Measurements from ENCODE around the gene PUM2.

Gene PUM2

GRCh38 chr2:20199633-20200270 is 150.9 kb downstream of the PUM2 start:
- TF ChIP-seq CTCF (IDR thresholded peaks at IDR 0.05; ENCODE audit: borderline replicate concordance, insufficient read depth, low read depth, low read length), result no peak
- no peak overlapping the region for H3K4me3 ChIP-seq (ENCODE audit: low read depth, low read length)

GRCh38 chr2:20198796-20199632 is 151.6 kb downstream of the PUM2 start:
- TF ChIP-seq CTCF (IDR thresholded peaks at IDR 0.05; ENCODE audit: borderline replicate concordance, insufficient read depth, low read depth, low read length), result no peak

More at GRCh38 chr2:20198796-20199632, 151.6 kb downstream of the PUM2 start:
- no peak overlapping the region for H3K4me3 ChIP-seq (ENCODE audit: low read depth, low read length)

All from GM12875 (cell line).